Superior temporal gyrus (tissue), 1 donor: ENCODE data around the gene SPACA1.
"Not testable (repeated sequence)": the region's sequence is repeated elsewhere in the genome, so short reads cannot be mapped to it uniquely, and the experiment has no call there.

Experiments used
- DNase-seq: peaks from one replicate; pipeline ENCODE4 v3.0.0-alpha.2; 2016; ENCODE audit errors: extremely low spot score

SPACA1 gene

GRCh38 chr6:88047510-88048150, at the start of gene SPACA1:
TSS of gene SPACA1 (plus strand) at chr6:88047841. CDS start at chr6:88047906, 65 bp downstream.
- DNase-seq, result no peak

GRCh38 chr6:88000713-88001112, 46.9 kb upstream of the SPACA1 start:
- DNase-seq, result no peak

GRCh38 chr6:88001279-88001678, 46.4 kb upstream of the SPACA1 start:
- DNase-seq, result not testable (repeated sequence)

GRCh38 chr6:88004707-88005106, 42.9 kb upstream of the SPACA1 start:
- DNase-seq, result no peak

GRCh38 chr6:88006557-88006956, 41.1 kb upstream of the SPACA1 start:
- DNase-seq, result no peak

GRCh38 chr6:88008411-88008810, 39.2 kb upstream of the SPACA1 start:
- DNase-seq, result no peak

GRCh38 chr6:88008831-88009231, 38.8 kb upstream of the SPACA1 start:
- no peak for DNase-seq

- DNase-seq, result no peak
These were observed 34.6 kb upstream of the SPACA1 start for GRCh38 chr6:88013015-88013414.

GRCh38 chr6:88013554-88013953, 34.1 kb upstream of the SPACA1 start:
- DNase-seq, result no peak

- no peak for DNase-seq
These were observed 27.2 kb upstream of the SPACA1 start for GRCh38 chr6:88020439-88020838.

- no peak for DNase-seq
These were observed 22.9 kb upstream of the SPACA1 start for GRCh38 chr6:88024696-88025095.

GRCh38 chr6:88031550-88031949, 16.1 kb upstream of the SPACA1 start:
- no peak for DNase-seq

GRCh38 chr6:88044530-88044929, 3.1 kb upstream of the SPACA1 start:
- DNase-seq, result no peak

- no peak for DNase-seq
These were observed 2.0 kb upstream of the SPACA1 start for GRCh38 chr6:88045521-88046136.

GRCh38 chr6:88048578-88048977, 937 bp downstream of the SPACA1 start:
- no peak for DNase-seq

GRCh38 chr6:88050140-88050818, 2.6 kb downstream of the SPACA1 start:
- no peak for DNase-seq

GRCh38 chr6:88059191-88059590, 11.6 kb downstream of the SPACA1 start:
- no peak for DNase-seq

- DNase-seq, result no peak
These were observed 14.7 kb downstream of the SPACA1 start for GRCh38 chr6:88062376-88062775.

GRCh38 chr6:88072462-88072861, 24.8 kb downstream of the SPACA1 start:
- no peak for DNase-seq

- no peak for DNase-seq
These were observed 27.1 kb downstream of the SPACA1 start for GRCh38 chr6:88074791-88075190.

GRCh38 chr6:88077305-88077704, 29.7 kb downstream of the SPACA1 start:
- no peak for DNase-seq

GRCh38 chr6:88086792-88087191, 39.2 kb downstream of the SPACA1 start:
- no peak for DNase-seq

- no peak for DNase-seq
These were observed 42.1 kb downstream of the SPACA1 start for GRCh38 chr6:88089708-88090107.
